SK-N-SH (cell line): ENCODE data around the gene NAV2. TPM values are rescaled to one million over a fixed set of nuclear protein-coding genes. Genes with fewer than 3 reads are reported as not detected.

ENCODE experiments used
- CTCF ChIA-PET: fragments of 300-600, 350-600 bp; formaldehyde crosslinking; extraction: SDS; loops from one replicate; lab custom pipeline; 2021; lab: Yijun Ruan, JAX
- POLR2A ChIA-PET: fragments of 350-600 bp; sonication (Branson Sonifier 250); formaldehyde crosslinking; extraction: SDS; loops from one replicate; lab custom pipeline; 2020; ENCODE audit warnings: antibody characterized with exemption, inconsistent platforms; lab: Yijun Ruan, JAX
- DNase-seq: peaks from one replicate; pipeline ENCODE4 v3.0.0; 2012
- H2AFZ ChIP-seq: fragments of 200-600 bp; sonication (generic); 2 replicates; pipeline ENCODE4 v1.8.1; 2016; ENCODE audit warnings: antibody characterized with exemption, mild to moderate bottlenecking, low read depth
- H3F3A ChIP-seq: fragments of 200-600 bp; sonication (generic); replicated peaks from 2 replicates; pipeline ENCODE3; 2016; ENCODE audit warnings: antibody characterized with exemption, mild to moderate bottlenecking; ENCODE audit not compliant: insufficient read depth
- H3K27ac ChIP-seq, 2 experiments: fragments of 200-500 bp in 1 of 2; fragments of 200-600 bp in 1 of 2; sonication (Bioruptor generic) in 1 of 2; sonication (generic), shearing (Covaris generic) in 1 of 2; 2 replicates each; pipeline versions ENCODE4 v1.5.1 to v1.6.1; 2014 to 2016; ENCODE audit warnings: low read depth in 2 of 2, inconsistent platforms in 1 of 2, low read length in 1 of 2, mild to moderate bottlenecking in 1 of 2, mixed read lengths in 1 of 2
- H3K27me3 ChIP-seq: fragments of 200-600 bp; sonication (generic), shearing (Covaris generic); 2 replicates; pipeline ENCODE4 v1.6.1; 2016; ENCODE audit warnings: mixed run types; ENCODE audit not compliant: insufficient read depth
- H3K36me3 ChIP-seq, 2 experiments: fragments of 200-500 bp in 1 of 2; fragments of 200-600 bp in 1 of 2; sonication (Bioruptor generic) in 1 of 2; sonication (generic) in 1 of 2; replicated peaks in 1 of 2; 2 replicates each; pipeline versions ENCODE3 to v1.5.1; 2014 to 2016; ENCODE audit warnings: low read length in 1 of 2, mild to moderate bottlenecking in 1 of 2; ENCODE audit not compliant: insufficient read depth in 2 of 2, control insufficient read depth in 1 of 2
- H3K4me1 ChIP-seq, 2 experiments: fragments of 200-500 bp in 1 of 2; fragments of 200-600 bp in 1 of 2; sonication (Bioruptor generic) in 1 of 2; sonication (generic), shearing (Covaris generic) in 1 of 2; 2 replicates each; pipeline versions ENCODE4 v1.5.1 to v1.6.1; 2014 to 2016; ENCODE audit warnings: low read depth in 1 of 2, low read length in 1 of 2, mixed run types in 1 of 2; ENCODE audit not compliant: insufficient read depth in 2 of 2, control insufficient read depth in 1 of 2
- H3K4me2 ChIP-seq: fragments of 200-600 bp; sonication (generic), shearing (Covaris generic); 2 replicates; pipeline ENCODE4 v1.6.1; 2017; ENCODE audit warnings: mixed run types
- H3K4me3 ChIP-seq, 2 experiments: fragments of 200-500 bp in 1 of 2; fragments of 200-600 bp in 1 of 2; sonication (Bioruptor generic) in 1 of 2; sonication (generic), shearing (Covaris generic) in 1 of 2; 2 replicates each; pipeline versions ENCODE4 v1.5.1 to v1.8.1; 2014 to 2016; ENCODE audit warnings: low read depth in 2 of 2, inconsistent platforms in 1 of 2, low read length in 1 of 2, mild to moderate bottlenecking in 1 of 2, mixed read lengths in 1 of 2, moderate library complexity in 1 of 2
- H3K79me2 ChIP-seq: fragments of 200-600 bp; sonication (generic); 2 replicates; pipeline ENCODE4 v1.8.1; 2017; ENCODE audit warnings: mild to moderate bottlenecking; ENCODE audit not compliant: insufficient read depth
- H3K9ac ChIP-seq: fragments of 200-600 bp; sonication (generic); 2 replicates; pipeline ENCODE4 v1.6.1; 2017; ENCODE audit warnings: mixed run types
- H3K9me2 ChIP-seq: fragments of 200-600 bp; sonication (generic); 2 replicates; pipeline ENCODE4 v1.6.1; 2017; ENCODE audit warnings: mixed run types
- H3K9me3 ChIP-seq: fragments of 200-600 bp; sonication (generic); 2 replicates; pipeline ENCODE4 v1.6.1; 2017; ENCODE audit warnings: mixed run types, mild to moderate bottlenecking, moderate library complexity
- H4K20me1 ChIP-seq: fragments of 200-600 bp; sonication (generic); 2 replicates; pipeline ENCODE4 v1.6.1; 2017; ENCODE audit warnings: mild to moderate bottlenecking, mixed run types; ENCODE audit not compliant: insufficient read depth
- CHD2 ChIP-seq: fragments of 150-350 bp; IDR thresholded peaks from 2 replicates; pipeline ENCODE4 v1.6.1; 2018; ENCODE audit warnings: low read length; ENCODE audit not compliant: partially characterized antibody
- ELF1 ChIP-seq: IDR thresholded peaks from 2 replicates; pipeline ENCODE4 v1.4.0; 2012
- EP300 ChIP-seq, 2 experiments: IDR thresholded peaks; 2 replicates each; pipeline versions ENCODE4 v1.4.0 to v1.6.1; 2012; ENCODE audit warnings: borderline replicate concordance in 1 of 2, low read depth in 1 of 2, low read length in 1 of 2
- EZH2phosphoT487 ChIP-seq: fragments of 200-600 bp; sonication (generic); IDR thresholded peaks from 2 replicates; pipeline ENCODE4 v1.6.1; 2017; ENCODE audit warnings: low read depth, mixed run types, mild to moderate bottlenecking, antibody characterized with exemption, moderate library complexity, borderline replicate concordance
- GATA2 ChIP-seq: sonication (generic); formaldehyde crosslinking; IDR thresholded peaks from 2 replicates; pipeline ENCODE4 v1.5.0; 2020; ENCODE audit warnings: mild to moderate bottlenecking, missing genetic modification reagents
- MEF2A ChIP-seq: IDR thresholded peaks from 2 replicates; pipeline ENCODE4 v1.4.0; 2012; ENCODE audit warnings: low read depth, borderline replicate concordance
- MXI1 ChIP-seq: IDR thresholded peaks from 2 replicates; pipeline ENCODE4 v1.6.1; 2012; ENCODE audit warnings: mild to moderate bottlenecking, low read depth, low read length, improper control_type of control experiment
- NFIC ChIP-seq: IDR thresholded peaks from 2 replicates; pipeline ENCODE4 v1.4.0; 2012; ENCODE audit warnings: borderline replicate concordance
- RAD21 ChIP-seq: IDR thresholded peaks from 2 replicates; pipeline ENCODE4 v1.6.1; 2012; ENCODE audit warnings: mild to moderate bottlenecking, low read length
- RCOR1 ChIP-seq: fragments of 150-350 bp; IDR thresholded peaks from 2 replicates; pipeline ENCODE4 v1.6.1; 2017; ENCODE audit warnings: antibody characterized with exemption, low read length
- SMC3 ChIP-seq: IDR thresholded peaks from 2 replicates; pipeline ENCODE4 v1.6.1; 2012; ENCODE audit warnings: low read depth, low read length, improper control_type of control experiment
- YY1 ChIP-seq: IDR thresholded peaks from 2 replicates; pipeline ENCODE4 v1.4.0; 2012; ENCODE audit warnings: low read depth, mild to moderate bottlenecking
- WGBS: methylation state at CpG from one replicate; pipeline ENCODE4 v1.1.6; 2017; ENCODE audit warnings: low lambda C conversion rate; 5-methylcytosine and 5-hydroxymethylcytosine counted together
- polyA plus RNA-seq, 3 experiments: library from polyadenylated mRNA; depleted of rRNA; stranded (reverse); fragments of >200 nt; gene quantifications; 2 replicates each; pipeline ENCODE4 v1.2.3, GENCODE V29; 2012
- TF ChIP-seq, protein P1 (sequence below): IDR thresholded peaks from 2 replicates; pipeline ENCODE4 v1.6.1; 2012; ENCODE audit warnings: mild to moderate bottlenecking, low read depth, low read length, moderate library complexity
- TF ChIP-seq, protein P2 (sequence below): fragments of 150-350 bp; IDR thresholded peaks from 2 replicates; pipeline ENCODE4 v1.6.1; 2016; ENCODE audit warnings: mild to moderate bottlenecking, low read depth, low read length
- TF ChIP-seq, protein P3 (sequence below): fragments of 150-350 bp; IDR thresholded peaks from 2 replicates; pipeline ENCODE4 v1.6.1; 2017; ENCODE audit warnings: antibody characterized with exemption, low read length, low read depth, borderline replicate concordance
- TF ChIP-seq, protein P4 (sequence below): IDR thresholded peaks from 2 replicates; pipeline ENCODE4; 2012

Gene NAV2
- polyA plus RNA-seq, 1 of the 3 experiments (the other 2 are of a cell fraction) = 26.2 TPM

DNA sequence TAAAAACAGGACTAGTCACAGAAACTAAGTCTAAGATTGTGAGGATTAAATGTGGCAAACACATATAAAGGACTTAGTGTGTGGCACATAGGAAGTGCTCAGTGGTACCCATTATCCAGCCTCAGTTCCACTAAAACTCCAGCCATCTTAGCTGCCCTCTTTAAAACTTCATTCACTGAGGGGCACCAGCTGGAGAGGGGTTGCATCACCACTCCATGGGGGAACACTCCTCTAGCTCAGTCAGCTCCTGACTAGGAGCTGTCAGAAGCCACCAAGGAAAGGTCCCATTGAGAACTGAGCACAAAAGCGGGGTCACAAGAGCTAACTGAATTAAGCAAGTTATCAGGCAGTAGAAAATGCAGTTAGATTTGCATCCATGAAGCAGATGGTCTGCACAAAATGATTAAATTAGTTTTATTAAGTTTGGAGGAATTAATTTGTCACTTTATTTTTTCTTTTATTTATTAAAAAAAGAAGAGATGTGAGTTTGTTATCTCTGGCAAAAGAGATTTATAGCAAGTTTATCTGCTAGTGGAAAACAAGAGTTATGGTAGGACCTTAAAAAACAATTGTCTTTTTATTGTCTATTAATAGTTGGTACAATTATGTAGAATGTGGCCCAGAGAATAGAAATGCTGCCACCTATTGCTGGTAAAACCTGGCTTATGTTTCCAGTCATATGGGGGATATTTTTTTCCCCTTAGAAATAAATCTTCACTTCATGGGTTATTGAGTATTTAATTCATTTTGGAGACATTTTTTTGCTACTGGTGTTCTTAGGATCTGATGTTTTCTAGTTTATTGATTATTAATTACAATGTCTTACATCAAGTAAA lies 95.7 kb downstream of the NAV2 start (continued):
- TF ChIP-seq, protein P1, sequence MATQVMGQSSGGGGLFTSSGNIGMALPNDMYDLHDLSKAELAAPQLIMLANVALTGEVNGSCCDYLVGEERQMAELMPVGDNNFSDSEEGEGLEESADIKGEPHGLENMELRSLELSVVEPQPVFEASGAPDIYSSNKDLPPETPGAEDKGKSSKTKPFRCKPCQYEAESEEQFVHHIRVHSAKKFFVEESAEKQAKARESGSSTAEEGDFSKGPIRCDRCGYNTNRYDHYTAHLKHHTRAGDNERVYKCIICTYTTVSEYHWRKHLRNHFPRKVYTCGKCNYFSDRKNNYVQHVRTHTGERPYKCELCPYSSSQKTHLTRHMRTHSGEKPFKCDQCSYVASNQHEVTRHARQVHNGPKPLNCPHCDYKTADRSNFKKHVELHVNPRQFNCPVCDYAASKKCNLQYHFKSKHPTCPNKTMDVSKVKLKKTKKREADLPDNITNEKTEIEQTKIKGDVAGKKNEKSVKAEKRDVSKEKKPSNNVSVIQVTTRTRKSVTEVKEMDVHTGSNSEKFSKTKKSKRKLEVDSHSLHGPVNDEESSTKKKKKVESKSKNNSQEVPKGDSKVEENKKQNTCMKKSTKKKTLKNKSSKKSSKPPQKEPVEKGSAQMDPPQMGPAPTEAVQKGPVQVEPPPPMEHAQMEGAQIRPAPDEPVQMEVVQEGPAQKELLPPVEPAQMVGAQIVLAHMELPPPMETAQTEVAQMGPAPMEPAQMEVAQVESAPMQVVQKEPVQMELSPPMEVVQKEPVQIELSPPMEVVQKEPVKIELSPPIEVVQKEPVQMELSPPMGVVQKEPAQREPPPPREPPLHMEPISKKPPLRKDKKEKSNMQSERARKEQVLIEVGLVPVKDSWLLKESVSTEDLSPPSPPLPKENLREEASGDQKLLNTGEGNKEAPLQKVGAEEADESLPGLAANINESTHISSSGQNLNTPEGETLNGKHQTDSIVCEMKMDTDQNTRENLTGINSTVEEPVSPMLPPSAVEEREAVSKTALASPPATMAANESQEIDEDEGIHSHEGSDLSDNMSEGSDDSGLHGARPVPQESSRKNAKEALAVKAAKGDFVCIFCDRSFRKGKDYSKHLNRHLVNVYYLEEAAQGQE = no peak
- TF ChIP-seq SMC3 (peak; percentile 19; the same call in 1 of the 2 replicates), EP300 (IDR thresholded peaks at IDR 0.05; ENCODE audit: borderline replicate concordance in 1 of 2, low read depth in 1 of 2, low read length in 1 of 2) (peak in 1 of 2 experiments; percentile 92; a peak in 2 of 4 replicates), RAD21 (peak; percentile 65), MXI1 (peak; percentile 27; the same call in 1 of the 2 replicates), NFIC (no peak), RCOR1 (peak; percentile 83), YY1 (no peak), GATA2 (peak; percentile 41; the same call in 1 of the 2 replicates), ELF1 (no peak), CHD2 (peak; percentile 62)
- TF ChIP-seq, protein P2, sequence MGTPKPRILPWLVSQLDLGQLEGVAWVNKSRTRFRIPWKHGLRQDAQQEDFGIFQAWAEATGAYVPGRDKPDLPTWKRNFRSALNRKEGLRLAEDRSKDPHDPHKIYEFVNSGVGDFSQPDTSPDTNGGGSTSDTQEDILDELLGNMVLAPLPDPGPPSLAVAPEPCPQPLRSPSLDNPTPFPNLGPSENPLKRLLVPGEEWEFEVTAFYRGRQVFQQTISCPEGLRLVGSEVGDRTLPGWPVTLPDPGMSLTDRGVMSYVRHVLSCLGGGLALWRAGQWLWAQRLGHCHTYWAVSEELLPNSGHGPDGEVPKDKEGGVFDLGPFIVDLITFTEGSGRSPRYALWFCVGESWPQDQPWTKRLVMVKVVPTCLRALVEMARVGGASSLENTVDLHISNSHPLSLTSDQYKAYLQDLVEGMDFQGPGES = no peak
- TF ChIP-seq, protein P3, sequence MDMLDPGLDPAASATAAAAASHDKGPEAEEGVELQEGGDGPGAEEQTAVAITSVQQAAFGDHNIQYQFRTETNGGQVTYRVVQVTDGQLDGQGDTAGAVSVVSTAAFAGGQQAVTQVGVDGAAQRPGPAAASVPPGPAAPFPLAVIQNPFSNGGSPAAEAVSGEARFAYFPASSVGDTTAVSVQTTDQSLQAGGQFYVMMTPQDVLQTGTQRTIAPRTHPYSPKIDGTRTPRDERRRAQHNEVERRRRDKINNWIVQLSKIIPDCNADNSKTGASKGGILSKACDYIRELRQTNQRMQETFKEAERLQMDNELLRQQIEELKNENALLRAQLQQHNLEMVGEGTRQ = no peak

DNA sequence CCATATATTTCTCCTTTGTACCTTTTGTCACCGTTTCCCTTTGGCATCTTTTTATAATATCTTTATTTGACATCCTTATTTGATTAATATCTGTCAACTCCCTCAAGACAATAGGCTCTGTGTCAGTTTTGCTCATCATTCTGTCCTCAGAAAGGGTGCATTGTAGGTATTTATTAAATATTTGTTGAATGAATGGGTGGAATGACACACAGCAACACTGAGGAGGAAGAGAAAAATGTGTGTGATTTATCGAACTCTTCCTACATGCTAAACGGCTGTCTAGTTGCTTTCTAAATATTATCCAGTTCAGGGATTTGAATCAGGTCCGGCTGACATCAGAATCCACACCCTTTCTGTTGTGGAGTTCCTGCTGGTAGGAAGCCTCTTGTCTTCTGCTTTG lies 98.2 kb downstream of the NAV2 start:
- DNase-seq = no peak
- Histone ChIP-seq H3K36me3 (peaks cover 0 to 19% of the 10 kb centered on the region in 2 experiments), H3K27me3 (no peaks in the 10 kb centered on the region), H4K20me1 (peaks cover 100% of the 10 kb centered on the region), H3K4me2 (0 out of 2 replicates have a peak overlapping the region, but pooled peaks have one; percentile 3), H3K4me1 (peaks cover 13 to 69% of the 10 kb centered on the region in 2 experiments; a peak in 3 of 4 replicates), H3K79me2 (peaks cover 100% of the 10 kb centered on the region), H3K9me2 (no peaks in the 10 kb centered on the region), H3K9ac (no peak overlapping the region), H2AFZ (no peak overlapping the region), H3K4me3 (no peak overlapping the region), H3K27ac (peak overlapping the region; percentile 10 to 89; a peak in 3 of 4 replicates), H3K9me3 (no peaks in the 10 kb centered on the region), H3F3A (peaks cover under 1% of the 10 kb centered on the region)
- POLR2A ChIA-PET = no interaction called here
- CTCF ChIA-PET = interaction anchor here (0.7 to 4.8 kb wide), 11 partner anchors 10 to 740 kb away, joined by 3 to 31 read pairs (median 3); no protein-coding TSS in a partner anchor
- TF ChIP-seq EZH2phosphoT487 (no peak), CHD2 (no peak), MEF2A (no peak)
- TF ChIP-seq, protein P4, sequence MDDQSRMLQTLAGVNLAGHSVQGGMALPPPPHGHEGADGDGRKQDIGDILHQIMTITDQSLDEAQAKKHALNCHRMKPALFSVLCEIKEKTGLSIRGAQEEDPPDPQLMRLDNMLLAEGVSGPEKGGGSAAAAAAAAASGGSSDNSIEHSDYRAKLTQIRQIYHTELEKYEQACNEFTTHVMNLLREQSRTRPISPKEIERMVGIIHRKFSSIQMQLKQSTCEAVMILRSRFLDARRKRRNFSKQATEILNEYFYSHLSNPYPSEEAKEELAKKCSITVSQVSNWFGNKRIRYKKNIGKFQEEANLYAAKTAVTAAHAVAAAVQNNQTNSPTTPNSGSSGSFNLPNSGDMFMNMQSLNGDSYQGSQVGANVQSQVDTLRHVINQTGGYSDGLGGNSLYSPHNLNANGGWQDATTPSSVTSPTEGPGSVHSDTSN = peak; percentile 29; the same call in 1 of the 2 replicates
- WGBS = 52% methylated on average over 4 of the region's 4 CpGs
